Measurements from ENCODE around the gene IL17REL. TPM values are rescaled to one million over a fixed set of nuclear protein-coding genes. Genes with fewer than 3 reads are reported as not detected.

The IL17REL gene
- total RNA-seq, 1 experiment from 2014 or later = not detected

DNA sequence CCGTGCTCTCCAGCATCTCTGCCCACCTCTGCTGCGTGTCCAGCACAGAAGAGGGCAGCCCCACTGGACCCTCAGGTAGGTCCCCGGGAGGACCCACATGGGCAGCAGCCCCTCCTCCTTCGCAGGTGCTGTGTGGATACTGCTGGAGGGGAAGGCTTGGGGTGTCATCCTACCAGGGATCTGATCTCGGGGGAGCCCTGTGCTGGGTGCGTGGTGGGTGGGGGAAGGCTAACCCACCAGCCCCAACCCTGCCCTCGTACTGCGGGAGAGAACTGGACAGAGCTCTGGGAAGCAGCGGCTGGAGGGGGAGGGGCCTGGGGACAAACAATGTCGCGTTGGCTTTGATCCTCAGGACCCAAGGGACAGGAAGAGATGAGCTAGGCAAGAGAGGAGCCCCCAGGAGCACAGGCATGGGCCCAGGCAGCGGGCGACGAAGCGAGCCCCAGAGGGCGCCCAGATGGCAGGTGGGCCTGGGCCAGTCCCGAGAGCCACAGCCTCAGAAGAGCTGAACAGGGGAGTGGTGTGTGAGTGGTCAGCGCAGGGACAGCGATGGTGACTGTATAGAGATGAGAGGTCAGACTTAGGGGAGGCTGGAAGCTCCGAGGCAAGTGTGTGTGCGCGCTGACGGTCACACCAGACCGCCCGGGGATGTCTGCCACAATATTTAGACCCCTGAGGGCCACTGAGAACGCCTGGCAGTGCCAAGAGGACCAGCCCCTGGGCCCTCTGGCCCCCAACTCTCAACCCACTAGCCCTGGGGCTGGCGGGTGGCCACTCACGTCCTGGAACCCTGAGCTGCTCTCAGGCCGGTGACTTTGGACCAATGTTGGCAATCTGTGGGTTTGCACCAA lies 53.4 kb downstream of the IL17REL start:
- no peak for DNase-seq (ENCODE audit: low read depth)

DNA sequence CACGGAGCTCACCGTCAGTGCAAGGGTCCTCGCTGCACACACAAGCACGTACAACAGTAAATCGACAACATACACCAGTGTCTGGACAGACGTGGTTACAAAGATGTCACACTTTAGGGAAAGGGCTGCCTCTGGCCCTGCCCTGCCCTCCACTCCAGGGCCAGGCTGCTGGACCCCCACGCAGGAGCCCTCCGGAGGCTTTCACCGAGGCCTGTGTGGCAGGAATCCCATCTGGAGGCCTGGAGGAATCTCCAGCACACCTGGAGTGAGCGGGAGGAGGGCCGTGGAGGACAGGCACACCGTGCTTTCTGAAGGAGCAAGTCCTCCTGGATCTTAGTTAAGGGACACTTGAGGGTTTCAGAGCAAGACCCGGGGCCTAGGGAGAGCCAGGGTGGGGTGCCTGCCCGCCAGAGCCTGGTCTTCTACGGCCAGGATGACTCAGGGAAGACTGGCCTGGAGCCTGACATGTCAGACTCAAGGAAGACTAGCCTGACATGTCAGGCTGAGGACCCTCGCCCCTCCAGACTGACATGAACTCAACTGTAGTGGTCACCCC lies 54.1 kb downstream of the IL17REL start:
- no peak for DNase-seq (ENCODE audit: low read depth)

DNA sequence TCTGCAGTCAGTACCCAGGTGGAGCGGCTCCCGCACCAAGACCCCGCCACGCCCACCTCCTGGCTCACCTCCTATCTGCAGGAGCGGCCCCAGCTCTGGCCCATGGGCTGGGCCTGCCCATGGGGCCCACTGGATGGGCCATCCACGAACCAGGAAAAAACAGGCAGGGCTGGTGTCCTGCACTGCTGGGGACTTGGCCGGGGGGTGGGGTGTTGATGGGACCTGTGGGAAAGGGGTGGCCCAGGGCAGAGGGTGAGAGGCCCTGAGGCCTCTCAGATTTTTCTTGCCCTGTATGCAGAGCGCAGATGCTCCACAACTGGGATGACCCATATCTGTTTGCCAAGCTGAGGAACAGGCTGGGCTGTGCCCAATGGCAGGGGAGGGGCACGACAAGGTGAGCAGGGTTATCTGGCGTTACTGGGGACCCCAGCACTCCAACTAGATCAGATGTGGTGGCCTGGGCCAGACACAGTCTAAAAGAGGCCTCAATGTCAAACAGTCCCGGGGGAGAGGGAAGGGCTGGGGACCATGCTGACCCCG lies 54.7 kb downstream of the IL17REL start:
- DNase-seq (ENCODE audit: low read depth) = no peak

DNA sequence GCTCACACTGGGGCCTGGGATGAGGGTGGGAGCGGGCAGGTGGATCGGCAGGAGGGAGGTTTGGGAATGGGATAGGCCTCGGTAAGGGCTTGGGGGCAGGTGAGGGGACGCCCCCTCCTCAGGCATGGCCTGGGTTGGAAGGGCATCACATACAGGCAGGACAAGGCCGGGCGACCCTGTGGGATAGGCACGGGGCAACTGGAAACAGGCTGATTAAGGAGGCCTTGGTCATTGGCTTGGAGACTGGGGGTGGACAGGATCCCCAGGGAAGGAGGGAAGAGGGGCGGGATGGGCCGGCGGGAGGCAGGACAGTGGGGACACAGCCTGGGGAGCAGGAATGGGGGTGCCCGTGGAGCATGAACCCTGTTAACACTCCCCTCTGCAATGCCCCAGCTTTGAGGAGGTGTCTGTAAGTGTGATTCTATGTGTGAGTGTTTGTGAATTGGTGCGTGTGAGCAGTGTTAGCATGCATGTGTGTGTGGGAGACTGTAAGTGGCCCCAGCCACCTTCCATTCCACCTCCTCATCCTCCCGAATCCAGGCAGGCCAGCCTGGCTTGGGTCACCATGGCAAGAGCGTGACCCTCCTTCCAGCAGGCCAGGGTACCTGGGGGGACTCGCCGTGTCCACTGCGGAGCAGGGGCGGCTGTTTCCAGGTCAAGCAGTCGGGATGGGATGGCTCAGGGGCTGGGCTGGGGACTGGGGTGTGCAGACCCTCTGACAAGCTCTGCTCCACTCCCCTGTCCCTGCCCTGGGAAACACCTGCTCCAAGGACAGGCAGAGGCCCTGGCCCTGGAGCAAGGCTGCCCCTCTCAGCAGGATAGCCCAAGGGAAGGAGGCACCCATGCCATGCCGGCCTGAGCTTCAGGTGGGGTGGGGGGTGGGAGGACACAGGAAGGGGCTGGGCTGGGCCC lies 55.4 kb downstream of the IL17REL start:
- no peak for DNase-seq (ENCODE audit: low read depth)

DNA sequence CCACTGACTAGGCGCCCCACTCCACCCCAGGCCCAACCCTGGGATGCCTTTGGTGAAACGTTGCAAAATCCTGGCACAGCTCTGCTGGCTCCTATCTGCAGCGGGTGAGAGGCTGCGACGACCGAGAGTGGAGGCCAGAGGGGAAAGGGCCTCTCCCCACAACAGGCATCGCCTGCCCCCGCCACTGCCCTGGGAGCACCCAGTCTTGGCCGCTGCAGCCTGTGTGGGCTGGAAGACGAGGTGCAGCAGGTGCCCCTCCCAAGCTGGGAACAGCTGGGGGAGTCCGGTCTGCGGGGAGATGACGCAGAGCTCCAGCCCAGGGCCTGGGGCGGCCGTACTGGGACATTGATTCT lies 56.2 kb downstream of the IL17REL start:
- DNase-seq (ENCODE audit: low read depth) = no peak

DNA sequence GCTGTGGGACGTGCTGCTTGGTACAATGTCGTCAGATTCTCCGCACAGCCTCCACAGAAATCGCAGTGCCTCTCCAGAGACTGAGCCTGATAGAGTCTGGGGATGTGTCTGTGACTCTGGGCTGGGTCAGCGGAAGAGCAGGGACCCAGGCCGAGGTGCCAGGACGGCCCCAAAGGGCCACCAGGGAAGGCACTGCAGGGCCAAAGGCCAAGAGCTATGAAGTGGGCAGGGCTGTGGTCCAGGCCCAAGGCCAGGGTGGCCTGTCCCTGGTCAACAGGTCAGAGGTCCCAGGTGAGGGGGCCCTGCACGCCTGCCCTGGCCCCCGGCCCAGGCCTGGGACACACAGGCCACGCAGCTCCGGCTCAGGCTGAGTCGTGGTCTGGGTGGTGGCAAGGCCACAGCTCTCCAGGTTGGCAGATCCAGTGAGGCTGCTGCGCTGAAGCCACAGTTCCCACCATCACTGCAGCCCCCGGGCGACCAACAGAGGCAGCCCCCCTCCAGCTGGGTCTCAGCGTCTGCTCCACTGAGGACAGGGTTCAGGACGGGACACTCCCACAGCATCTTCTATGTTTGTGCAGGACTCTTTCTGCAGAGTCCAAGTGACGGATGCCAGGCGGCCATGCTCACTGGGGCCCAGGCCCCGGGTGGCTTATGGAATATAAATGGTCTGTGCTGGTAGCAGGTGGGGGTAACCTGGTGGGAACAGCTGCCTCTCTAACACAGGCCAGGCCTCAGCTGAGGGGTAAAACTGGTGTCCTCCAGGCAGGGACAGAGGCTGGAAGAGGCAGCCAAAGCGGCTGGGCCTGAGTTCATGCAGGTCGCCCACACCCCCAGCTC lies 56.8 kb downstream of the IL17REL start:
- no peak for DNase-seq (ENCODE audit: low read depth)

DNA sequence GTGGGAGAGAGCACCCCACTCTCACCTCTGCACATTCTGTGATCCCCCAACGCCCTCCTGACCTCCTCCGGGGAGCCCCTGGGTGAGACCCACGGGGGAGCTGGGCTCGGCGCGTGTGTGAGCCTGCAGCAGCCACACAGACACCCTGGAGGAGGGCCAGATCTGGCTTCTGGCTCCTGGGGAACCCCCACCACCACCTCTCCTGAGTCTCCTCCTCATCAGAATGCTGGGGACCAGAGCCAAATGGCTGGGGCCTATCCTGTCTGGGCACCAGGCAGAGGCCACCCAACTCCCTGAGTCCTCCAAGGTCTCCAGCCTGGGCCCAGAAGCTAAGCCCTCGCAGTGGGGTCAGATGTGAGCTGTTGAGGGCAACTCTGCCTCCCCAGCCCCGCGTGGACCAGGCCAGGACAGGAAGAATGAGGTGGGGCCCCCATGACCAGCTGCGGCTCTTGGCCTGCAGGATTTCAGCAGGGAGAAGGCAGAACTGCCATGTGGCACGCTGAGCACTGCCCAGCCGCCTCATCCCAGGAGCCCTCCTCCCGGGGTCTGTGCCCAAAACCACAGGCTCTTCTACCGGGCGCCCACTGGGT lies 57.5 kb downstream of the IL17REL start:
- no peak for DNase-seq (ENCODE audit: low read depth)

DNA sequence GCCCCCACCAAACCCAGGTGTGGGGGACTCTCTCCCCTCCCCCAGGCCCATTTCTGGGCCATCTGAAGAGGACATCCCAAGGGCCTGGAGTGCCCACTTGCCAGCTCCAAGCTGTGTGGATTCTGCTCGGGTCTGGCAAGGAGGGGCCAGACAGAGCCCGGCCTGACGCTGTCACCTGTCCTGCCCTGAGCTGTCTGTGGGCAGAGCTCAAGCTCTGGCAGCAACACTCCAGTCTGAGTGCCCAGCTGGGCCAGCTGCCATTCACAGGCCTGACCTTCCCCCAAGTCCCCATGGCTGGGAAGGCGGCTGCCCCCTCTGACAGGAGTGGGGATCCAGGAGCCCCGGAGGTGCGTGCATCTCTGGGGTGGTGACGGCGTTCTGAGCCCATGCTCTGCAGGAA lies 58.2 kb downstream of the IL17REL start:
- no peak for DNase-seq (ENCODE audit: low read depth)

DNA sequence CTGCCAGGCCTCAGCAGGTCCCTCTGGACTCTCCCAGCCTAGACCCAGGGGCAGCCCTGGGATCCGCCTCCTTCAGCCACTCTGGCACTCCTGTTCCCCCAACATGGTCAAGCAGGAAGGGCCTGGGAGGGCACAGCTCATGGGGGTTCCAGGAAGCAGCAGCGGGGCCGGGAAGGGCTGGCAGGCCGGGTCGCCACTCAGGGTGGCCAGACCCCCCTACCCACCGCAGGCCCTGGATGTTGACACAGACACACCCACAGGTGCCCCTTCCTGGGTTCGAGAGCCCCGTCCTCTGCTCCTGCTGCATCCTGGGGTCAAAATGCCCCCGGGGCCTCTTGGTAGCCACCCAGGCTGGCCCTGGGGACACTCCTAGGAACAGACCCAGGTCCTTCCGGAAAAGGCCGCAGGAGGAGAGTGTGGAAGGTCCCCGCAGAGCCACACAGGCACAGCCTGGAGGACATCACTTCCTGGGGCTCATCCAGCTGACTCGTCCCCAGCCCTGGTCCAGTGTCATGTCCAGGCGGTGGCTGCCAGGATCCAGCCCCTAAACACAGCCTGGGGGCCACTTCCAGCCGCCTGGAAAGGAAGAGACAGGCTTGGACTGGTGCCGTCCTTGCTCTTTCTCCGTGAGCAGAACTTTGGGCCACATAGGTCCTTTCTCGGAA lies 58.8 kb downstream of the IL17REL start:
- no peak for DNase-seq (ENCODE audit: low read depth)

DNA sequence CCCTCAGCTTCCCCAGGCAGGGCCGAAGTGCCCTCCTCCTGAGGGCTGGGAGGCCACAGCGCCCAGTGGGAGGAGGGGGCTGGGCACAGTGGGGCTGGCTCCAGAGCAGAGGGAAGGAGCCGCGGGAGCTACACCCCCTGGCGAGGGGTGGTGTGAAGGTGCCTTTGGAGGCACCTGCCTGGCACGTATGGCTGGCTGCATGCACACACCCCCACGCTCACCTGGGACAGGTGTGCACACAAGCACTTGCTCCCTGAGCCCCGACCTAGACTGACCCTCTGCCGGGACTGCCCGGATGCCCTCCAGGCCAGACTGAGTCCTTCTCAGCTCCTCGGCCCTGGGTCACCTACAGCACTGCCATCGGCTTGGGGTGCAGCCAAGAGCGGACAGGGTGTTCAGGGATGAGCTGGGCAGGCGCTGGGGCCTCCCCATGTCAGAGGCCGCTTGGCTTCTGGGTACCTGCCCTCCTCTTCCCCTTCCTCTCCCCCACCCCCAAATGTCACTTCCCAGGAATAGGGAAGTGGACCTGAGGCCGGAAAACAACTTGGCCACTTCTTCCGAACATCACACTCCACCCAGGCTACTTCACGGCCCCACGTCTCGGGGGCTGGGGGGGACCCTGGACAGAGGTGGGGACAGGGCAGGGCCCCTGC lies 59.4 kb downstream of the IL17REL start:
- DNase-seq (ENCODE audit: low read depth) = no peak

DNA sequence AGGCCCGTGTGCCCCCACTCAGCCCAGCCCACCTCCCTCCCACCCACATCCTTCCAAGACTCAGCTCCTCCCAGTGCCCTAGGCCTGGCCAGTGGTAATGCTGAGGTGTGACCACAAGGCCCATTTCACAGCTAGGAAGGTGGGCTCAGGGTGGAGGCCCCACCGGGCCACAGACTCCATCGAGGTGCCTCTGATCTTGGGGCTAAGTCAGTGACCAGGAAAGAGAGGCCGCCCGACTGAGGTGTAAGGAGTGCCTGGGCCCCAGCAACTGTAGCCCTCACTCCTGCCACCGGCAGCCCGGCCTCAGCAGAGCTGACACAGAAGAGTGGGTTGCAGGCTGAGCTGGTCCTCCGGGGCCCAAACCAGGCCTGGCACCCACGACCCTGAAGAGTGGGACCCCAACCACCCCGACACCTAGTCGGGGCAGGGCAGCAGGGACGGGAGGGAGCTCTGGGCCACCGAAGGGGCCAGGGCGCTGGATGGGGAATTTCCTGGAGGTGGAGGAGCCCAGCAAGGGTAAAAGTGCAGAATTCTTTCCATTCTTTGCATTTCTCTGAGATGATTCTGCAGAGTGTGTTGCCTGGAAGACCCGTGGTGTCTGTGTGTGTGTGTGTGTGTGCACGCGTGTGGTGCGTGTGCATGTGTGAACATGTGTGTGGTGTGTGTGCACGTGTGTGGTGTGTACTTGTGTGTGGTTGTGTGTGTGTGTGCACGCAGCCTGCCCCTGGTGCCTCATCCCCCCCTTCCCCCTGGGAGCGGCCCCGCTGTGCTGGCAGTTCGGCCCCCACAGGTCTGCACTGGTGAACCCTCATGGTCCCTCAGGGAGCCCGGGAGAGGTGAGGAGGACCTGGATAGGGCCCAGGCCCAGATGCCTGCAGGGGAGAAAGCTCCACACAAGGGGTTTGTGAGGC lies 60.3 kb downstream of the IL17REL start:
- DNase-seq (ENCODE audit: low read depth) = peak; percentile 36

DNA sequence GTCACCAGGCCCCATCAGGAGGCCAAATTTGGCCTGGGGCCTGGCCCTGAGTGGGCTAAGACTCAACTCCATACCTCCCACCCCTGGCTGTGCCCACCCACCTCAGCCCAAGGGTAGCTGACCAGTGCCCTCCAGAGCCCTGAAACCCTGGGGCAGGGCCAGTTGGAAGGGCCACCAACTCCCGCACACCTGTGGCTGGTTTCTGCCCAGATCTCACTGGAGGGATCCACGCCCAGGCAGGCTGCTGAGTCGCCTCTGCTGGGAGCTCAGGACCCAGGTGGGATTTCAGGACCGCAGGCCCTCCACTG lies 60.9 kb downstream of the IL17REL start:
- DNase-seq (ENCODE audit: low read depth) = no peak

DNA sequence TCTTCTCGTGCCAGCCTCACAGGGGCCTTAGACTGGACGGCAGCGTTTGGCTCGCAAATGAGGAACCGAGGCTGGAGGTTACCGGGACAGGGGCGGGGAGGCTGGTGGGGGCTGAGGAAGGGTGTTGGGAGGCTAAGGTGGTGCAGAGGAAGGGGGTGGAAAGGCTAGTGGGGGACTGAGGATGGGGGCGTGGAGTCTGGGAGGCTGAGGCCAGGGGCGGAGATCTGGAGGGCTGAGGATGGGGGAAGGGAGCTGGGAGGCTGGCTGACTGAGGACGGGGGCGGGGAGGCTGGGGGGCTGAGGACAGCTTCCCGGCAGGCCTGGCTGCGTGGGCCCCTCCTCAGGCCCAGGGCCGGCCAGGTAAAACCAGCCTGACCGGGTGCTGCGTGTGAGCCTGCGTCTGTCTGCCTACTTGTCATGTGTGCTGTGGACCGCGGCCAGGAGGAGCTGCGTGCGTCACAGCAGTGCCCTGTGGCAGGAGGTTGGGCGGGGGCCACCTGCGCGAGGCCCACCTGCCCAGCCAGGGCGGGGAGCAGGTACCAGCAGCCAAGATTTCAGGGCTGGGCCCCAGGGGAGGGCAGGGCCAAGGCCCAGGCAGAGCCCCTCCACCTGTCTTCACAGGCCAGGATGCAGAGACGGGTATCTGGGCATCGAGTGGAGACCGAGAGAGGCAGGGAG lies 61.4 kb downstream of the IL17REL start:
- no peak for DNase-seq (ENCODE audit: low read depth)

DNA sequence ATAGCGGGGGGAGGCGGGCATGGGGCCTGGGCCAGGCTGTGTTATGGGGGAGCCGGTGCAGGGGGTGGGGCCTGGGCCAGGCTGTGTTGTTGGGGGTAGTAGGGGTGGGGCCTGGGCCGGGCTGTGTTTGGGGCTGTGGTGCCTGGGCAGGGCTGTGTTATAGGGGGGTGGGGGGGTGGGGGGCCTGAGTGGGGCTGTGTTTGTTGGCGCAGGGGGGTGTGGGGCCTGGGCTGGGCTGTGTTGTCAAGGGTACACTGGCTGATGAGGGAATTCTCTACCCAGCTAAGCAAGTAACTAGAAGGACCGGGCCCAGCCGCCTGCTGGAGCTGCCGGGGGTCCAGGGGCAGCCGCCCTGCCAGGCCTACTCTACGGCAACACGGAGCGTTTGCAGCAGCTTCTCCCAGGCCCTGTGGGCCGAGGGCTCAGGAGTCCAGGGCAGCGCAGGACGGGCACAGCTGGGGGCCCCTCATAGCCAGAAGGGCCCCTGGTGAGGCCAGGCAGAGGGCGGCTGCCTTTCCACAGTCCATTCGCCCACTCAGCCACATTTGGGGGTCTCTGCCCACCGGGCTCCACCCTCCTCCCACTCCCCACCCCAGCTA lies 62.1 kb downstream of the IL17REL start:
- no peak for DNase-seq (ENCODE audit: low read depth)

DNA sequence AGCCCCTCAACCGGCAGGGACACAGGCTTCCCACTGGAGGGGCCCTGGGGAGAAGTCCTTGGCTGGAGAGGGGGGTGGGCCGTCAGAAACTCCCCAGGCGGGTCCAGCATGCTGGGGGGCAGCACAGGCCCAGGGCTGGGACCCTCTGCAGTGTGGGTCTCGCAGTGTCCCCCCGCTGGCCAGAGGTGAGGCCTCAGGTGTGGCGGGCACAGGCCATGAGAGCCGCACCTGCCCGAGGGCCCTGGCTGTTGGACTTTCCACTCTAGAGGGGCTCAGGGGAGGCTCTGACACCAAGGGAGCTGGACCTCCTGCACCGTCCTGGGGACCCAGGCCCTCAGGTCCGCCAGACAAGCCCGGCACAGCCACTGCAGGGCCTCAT lies 62.7 kb downstream of the IL17REL start:
- no peak for DNase-seq (ENCODE audit: low read depth)

DNA sequence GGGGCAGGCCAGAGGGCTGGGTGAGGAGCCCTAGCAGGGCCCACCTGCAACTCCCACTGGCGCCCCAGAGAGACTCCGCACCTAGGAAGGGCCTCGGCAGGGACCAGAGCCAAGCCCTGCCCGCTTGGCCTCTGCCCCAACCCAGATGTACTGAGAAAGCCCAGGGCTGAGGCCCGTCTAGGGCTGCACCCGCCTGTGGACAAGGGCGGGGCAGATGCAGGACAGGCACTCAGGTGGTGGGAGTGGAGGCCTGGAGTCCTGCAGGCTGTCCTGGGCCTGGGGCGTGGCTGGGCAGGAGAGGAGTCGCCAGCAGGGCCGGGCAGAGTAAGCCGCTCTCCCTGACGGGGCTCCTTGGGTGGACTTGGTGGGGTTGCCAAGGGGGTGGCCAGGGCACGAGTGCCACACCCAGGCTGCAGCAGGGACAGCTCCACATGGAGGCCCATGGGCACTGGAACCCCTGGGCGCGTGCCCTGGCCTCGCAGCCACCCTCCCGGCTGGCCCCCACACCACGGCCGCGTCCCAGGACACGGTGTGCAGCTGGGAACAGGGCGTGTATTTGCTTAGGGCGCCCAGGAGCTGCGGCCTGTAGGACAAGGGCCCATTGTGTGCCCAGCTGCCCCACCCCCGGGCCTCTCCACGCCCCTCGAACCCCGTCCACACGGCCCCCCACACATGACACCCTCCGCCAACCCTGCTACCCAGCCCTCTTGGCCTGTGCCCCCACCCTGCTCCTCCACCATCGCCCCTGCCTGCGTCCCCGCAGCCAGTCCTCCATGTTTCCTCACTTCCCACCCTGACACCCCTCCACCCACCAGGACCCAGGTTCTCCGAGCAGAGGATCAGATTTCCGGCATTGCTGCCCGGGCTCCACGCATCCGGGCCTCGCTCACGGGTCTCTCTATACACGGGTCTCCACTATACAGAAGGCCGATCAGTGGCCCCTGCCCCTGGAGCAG lies 63.3 kb downstream of the IL17REL start:
- no peak for DNase-seq (ENCODE audit: low read depth)
